Mammary epithelial cell (primary cell): ENCODE measurements around the gene ATP1A1.

Experiments used
- EZH2 ChIP-seq: IDR thresholded peaks from 2 replicates; pipeline ENCODE4 v1.6.1; 2012; ENCODE audit warnings: low read length, inconsistent platforms, borderline replicate concordance
- TF ChIP-seq, protein P1 (sequence below), 2 donors: IDR thresholded peaks in 1 of 2; conservative IDR thresholded peaks in 1 of 2; 2 replicates each; pipeline ENCODE4 v1.5.1; 2011 to 2012; ENCODE audit warnings: inconsistent platforms in 2 of 2, low read length in 2 of 2, mild to moderate bottlenecking in 2 of 2, control low read depth in 1 of 2, low read depth in 1 of 2; ENCODE audit not compliant: insufficient read depth in 1 of 2; ENCODE audit errors: extremely low read depth in 1 of 2

GRCh38 chr1:116390195-116390594 is 17.2 kb downstream of the ATP1A1 start:
- TF ChIP-seq, protein P1, sequence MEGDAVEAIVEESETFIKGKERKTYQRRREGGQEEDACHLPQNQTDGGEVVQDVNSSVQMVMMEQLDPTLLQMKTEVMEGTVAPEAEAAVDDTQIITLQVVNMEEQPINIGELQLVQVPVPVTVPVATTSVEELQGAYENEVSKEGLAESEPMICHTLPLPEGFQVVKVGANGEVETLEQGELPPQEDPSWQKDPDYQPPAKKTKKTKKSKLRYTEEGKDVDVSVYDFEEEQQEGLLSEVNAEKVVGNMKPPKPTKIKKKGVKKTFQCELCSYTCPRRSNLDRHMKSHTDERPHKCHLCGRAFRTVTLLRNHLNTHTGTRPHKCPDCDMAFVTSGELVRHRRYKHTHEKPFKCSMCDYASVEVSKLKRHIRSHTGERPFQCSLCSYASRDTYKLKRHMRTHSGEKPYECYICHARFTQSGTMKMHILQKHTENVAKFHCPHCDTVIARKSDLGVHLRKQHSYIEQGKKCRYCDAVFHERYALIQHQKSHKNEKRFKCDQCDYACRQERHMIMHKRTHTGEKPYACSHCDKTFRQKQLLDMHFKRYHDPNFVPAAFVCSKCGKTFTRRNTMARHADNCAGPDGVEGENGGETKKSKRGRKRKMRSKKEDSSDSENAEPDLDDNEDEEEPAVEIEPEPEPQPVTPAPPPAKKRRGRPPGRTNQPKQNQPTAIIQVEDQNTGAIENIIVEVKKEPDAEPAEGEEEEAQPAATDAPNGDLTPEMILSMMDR (conservative IDR thresholded peaks at IDR 0.05 in 1 of 2, IDR thresholded peaks at IDR 0.05 in 1 of 2; ENCODE audit: extremely low read depth in 1 of 2, insufficient read depth in 1 of 2, low read depth in 1 of 2, low read length in 2 of 2): no peak
- TF ChIP-seq EZH2: no peak
